Upper lobe of left lung (tissue), 6 donors: ENCODE data around the gene GRM6. TPM values are rescaled to one million over a fixed set of nuclear protein-coding genes. Genes with fewer than 3 reads are reported as not detected.

Experiments used
- ATAC-seq, 2 donors: fragments of 200-7000 bp; cut with Tn5 transposase; one replicate each; pipeline ENCODE4 v1.9.1; 2022; ENCODE audit warnings: mild to moderate bottlenecking in 2 of 2, moderate library complexity in 2 of 2; ENCODE audit not compliant: low FRiP score in 2 of 2
- DNase-seq, 2 donors: peaks; one replicate each; pipeline ENCODE4 v3.0.0-alpha.2; 2019 to 2020
- H3K27ac ChIP-seq, 4 donors: fragments of 200-600 bp; sonication (generic); one replicate each; pipeline ENCODE4 v1.5.1; 2016 to 2019
- H3K27me3 ChIP-seq, 4 donors: fragments of 200-600 bp; sonication (generic); one replicate each; pipeline ENCODE4 v1.5.1; 2017 to 2019
- H3K36me3 ChIP-seq, 4 donors: fragments of 200-600 bp; sonication (generic); one replicate each; pipeline ENCODE4 v1.5.1; 2016 to 2019
- H3K4me1 ChIP-seq, 4 donors: fragments of 200-600 bp; sonication (generic); one replicate each; pipeline ENCODE4 v1.5.1; 2018 to 2019
- H3K4me3 ChIP-seq, 4 donors: fragments of 200-600 bp; sonication (generic); one replicate each; pipeline ENCODE4 v1.5.1; 2017 to 2019; ENCODE audit warnings: mild to moderate bottlenecking in 2 of 4, moderate library complexity in 1 of 4
- H3K9me3 ChIP-seq, 4 donors: fragments of 200-600 bp; sonication (generic); one replicate each; pipeline ENCODE4 v1.5.1; 2018 to 2019
- EP300 ChIP-seq, 4 donors: sonication (generic); formaldehyde crosslinking; IDR thresholded peaks; one replicate each; pipeline ENCODE4 v1.5.1; 2017; ENCODE audit warnings: antibody characterized with exemption in 4 of 4, control low read depth in 2 of 4
- POLR2A ChIP-seq, 4 donors: fragments of 450-650 bp; IDR thresholded peaks; one replicate each; pipeline ENCODE4 v1.5.1; 2016 to 2017; ENCODE audit warnings: antibody characterized with exemption in 4 of 4, mild to moderate bottlenecking in 2 of 4
- POLR2AphosphoS5 ChIP-seq, 2 donors: sonication (generic); formaldehyde crosslinking; IDR thresholded peaks; one replicate each; pipeline ENCODE4 v1.5.1; 2017; ENCODE audit warnings: antibody characterized with exemption in 2 of 2
- WGBS, 2 donors: methylation state at CpG; one replicate each; pipeline ENCODE4 v1.1.5; 2017 to 2018; 5-methylcytosine and 5-hydroxymethylcytosine counted together
- total RNA-seq, 6 donors: library from RNA; depleted of rRNA in 4 of 6; stranded (reverse); fragments of >200 nt in 4 of 6; gene quantifications; one replicate each; pipeline versions ENCODE4 v1.1.0 to v1.2.1, GENCODE V29; 2016 to 2021
- TF ChIP-seq, protein P1 (sequence below), 6 experiments: fragments of 450-650 bp in 4 of 6; fragments of 200-600 bp in 2 of 6; sonication (generic) in 2 of 6; IDR thresholded peaks; one replicate each; pipeline ENCODE4 v1.5.1; 2016 to 2019; ENCODE audit warnings: antibody characterized with exemption in 6 of 6
- donor health status: DM: no; HTN: no; CAD: no; lungs with moderate emphysema.
- donor health status: DM: no; HTN: yes; CAD: no; lungs with severe emphysema.

Gene GRM6
- total RNA-seq, 6 donors from 2014 or later: not detected

DNA sequence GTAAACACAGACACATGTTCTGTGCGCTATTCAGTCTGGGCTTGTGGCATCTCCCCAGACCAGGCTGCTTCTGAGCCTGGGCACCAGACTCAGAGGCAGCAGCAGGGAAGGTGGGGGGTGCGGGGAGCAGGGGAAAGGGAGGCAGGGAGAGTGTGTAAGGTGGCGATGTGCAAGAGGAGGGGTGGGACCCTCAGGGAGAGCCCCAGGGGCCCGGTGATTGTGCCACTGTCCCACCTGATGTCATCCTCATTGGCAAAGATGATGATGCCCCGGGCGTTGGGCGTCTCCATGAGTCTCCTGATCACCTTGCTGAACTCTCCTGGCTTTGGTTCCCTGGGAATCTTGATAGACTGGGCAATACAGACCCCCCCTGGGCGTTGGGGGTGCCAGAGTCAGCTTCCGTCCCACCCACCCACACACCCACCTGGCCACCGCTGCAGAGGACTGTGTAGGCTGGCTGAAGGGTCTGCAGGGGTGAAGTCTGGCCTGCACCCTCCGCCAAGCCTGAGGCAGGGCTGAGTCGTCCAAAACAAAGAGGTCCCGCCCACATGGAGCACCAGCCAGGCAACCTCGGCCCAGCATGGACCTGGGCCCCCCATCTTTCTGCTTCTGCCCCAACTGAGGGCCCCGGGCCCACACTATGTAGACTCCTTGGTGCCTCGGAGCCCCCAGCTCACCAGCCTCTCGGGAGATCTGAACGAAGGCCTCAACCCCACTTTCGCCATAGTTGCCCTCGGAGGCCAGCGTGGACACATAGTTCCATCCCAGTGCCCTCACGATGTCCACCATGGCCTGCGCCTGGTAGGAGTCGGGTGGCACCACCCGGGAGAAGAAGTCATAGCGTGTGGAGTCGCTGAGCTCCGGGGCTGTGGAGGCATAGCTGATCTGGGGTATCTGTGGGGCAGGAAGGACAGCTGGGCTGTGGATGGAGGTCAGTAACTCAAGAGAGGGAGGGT is 3.7 kb downstream of the GRM6 start:
- H3K4me3 ChIP-seq: no peak overlapping the region
- DNase-seq (peak in 1 of 2 donors; percentile 44), ATAC-seq (no peak)
- TF ChIP-seq, protein P1, sequence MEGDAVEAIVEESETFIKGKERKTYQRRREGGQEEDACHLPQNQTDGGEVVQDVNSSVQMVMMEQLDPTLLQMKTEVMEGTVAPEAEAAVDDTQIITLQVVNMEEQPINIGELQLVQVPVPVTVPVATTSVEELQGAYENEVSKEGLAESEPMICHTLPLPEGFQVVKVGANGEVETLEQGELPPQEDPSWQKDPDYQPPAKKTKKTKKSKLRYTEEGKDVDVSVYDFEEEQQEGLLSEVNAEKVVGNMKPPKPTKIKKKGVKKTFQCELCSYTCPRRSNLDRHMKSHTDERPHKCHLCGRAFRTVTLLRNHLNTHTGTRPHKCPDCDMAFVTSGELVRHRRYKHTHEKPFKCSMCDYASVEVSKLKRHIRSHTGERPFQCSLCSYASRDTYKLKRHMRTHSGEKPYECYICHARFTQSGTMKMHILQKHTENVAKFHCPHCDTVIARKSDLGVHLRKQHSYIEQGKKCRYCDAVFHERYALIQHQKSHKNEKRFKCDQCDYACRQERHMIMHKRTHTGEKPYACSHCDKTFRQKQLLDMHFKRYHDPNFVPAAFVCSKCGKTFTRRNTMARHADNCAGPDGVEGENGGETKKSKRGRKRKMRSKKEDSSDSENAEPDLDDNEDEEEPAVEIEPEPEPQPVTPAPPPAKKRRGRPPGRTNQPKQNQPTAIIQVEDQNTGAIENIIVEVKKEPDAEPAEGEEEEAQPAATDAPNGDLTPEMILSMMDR (IDR thresholded peaks at IDR 0.05): no peak
- no peak for TF ChIP-seq EP300 (IDR thresholded peaks at IDR 0.05)
- no peak for TF ChIP-seq POLR2AphosphoS5 (IDR thresholded peaks at IDR 0.05)
- TF ChIP-seq POLR2A (IDR thresholded peaks at IDR 0.05): no peak
- H3K36me3 ChIP-seq: no peaks in the 10 kb centered on the region
- no peak overlapping the region for H3K27ac ChIP-seq
- peaks cover 0 to 13% (median 0%) of the 10 kb centered on the region in 4 donors for H3K4me1 ChIP-seq
- H3K27me3 ChIP-seq: peaks cover 0 to 11% (median 0%) of the 10 kb centered on the region in 4 donors
- WGBS, 2 donors: 89 to 91% methylated on average over 14 to 28 of the region's 28 CpGs
- peaks cover 5 to 40% (median 26%) of the 10 kb centered on the region in 4 donors for H3K9me3 ChIP-seq

DNA sequence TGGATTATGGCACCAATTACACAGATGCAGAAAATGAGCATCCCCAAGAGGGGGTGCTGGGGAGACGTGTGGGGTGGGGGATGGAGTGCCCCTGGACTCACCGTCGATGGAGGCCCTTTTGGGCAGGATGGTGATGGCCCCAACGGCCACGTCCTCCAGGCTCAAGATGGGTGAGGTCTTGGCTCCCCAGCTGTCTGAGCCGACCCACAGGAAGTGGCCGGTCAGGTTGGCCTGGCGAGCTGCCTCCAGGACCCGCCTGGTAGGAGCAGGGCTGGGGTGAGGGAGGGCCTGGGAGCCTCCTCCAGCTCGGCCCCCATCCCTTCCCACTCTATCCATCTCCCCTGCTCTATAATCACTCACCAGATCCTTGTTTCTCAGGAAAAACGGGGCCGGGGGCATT is 4.6 kb downstream of the GRM6 start:
- DNase-seq: peak in 1 of 2 donors; percentile 55
- peaks cover 0 to 13% (median 0%) of the 10 kb centered on the region in 4 donors for H3K4me1 ChIP-seq
- no peaks in the 10 kb centered on the region for H3K36me3 ChIP-seq
- H3K27ac ChIP-seq: no peak overlapping the region
- peaks cover 0 to 11% (median 0%) of the 10 kb centered on the region in 4 donors for H3K27me3 ChIP-seq
- H3K4me3 ChIP-seq: no peak overlapping the region
- no peak for ATAC-seq
- H3K9me3 ChIP-seq: peaks cover 7 to 50% (median 34%) of the 10 kb centered on the region in 4 donors
- TF ChIP-seq, protein P1 (IDR thresholded peaks at IDR 0.05): no peak
- no peak for TF ChIP-seq POLR2AphosphoS5 (IDR thresholded peaks at IDR 0.05)
- 88 to 91% methylated on average over 5 to 12 of the region's 12 CpGs for WGBS, 2 donors

DNA sequence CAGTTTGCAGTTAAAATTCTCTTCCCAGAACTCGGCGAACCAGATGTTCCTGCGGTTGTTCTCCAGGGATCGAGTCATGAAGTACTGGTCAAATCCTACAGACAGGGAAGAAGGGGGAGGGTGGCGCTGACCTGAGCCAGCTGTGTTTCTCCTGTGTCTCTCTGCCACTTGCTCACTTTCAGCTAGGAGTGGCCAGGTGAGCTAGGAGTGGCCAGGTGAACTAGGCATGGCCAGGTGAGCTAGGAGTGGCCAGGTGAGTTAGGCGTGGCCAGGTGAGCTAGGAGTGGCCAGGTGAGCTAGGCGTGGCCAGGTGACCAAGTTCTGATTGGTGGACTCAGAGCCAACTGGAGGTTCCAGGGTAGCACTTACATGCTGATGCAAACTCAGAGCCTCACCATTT is 5.8 kb downstream of the GRM6 start:
- Histone ChIP-seq H3K36me3 (no peaks in the 10 kb centered on the region), H3K4me1 (peaks cover 0 to 5% (median 0%) of the 10 kb centered on the region in 4 donors), H3K27ac (no peak overlapping the region), H3K4me3 (no peak overlapping the region), H3K27me3 (peaks cover 0 to 1% (median 0%) of the 10 kb centered on the region in 4 donors), H3K9me3 (peaks cover 12 to 58% (median 44%) of the 10 kb centered on the region in 4 donors)
- TF ChIP-seq, protein P1 (IDR thresholded peaks at IDR 0.05): no peak
- TF ChIP-seq POLR2A (IDR thresholded peaks at IDR 0.05): no peak
- no peak for TF ChIP-seq POLR2AphosphoS5 (IDR thresholded peaks at IDR 0.05)
- TF ChIP-seq EP300 (IDR thresholded peaks at IDR 0.05): no peak
- ATAC-seq (no peak), DNase-seq (no peak)
- 93 to 94% methylated on average over 6 to 7 of the region's 7 CpGs for WGBS, 2 donors

DNA sequence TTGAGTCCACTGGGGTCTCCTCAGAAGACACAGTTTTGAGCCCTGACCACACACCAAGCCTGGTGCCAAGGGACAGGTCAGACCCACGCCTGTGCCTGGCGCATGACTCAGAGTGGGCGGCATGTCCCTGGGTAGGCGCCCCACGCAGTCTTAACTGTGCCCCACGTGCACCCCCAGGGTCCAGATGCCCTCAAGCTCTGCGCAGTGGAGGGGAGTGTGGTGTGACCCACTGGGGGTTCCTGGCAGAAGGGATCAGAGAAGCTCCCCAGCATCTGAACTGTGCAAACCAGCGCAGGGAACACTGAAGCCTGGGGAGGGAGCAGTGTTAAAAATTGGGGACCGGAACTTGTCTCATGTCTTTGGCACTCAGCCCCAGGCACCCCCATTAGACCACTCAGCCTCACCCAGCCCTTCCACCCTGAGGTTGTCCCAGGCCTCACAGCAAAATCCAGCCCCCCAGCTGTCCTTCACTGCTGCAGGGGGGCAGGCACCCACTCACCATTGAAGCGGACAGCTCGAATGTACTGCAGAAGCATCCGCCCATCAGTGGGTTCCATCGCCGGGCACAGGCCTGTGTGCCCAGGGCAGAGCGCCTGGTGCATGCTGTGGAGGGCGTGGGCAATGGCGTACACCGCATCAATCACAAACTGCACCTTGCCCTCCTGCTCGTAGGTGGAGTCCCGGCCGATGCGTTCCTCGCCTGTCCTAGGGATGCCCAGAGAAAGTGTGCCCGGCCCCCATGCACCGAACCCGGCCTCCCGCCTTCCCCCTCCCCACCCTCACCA is 6.5 kb downstream of the GRM6 start:
- WGBS, 2 donors: 90 to 92% methylated on average over 10 to 27 of the region's 27 CpGs
- Histone ChIP-seq H3K27me3 (no peaks in the 10 kb centered on the region), H3K27ac (no peak overlapping the region), H3K4me1 (no peaks in the 10 kb centered on the region), H3K36me3 (no peaks in the 10 kb centered on the region), H3K9me3 (peaks cover 15 to 65% (median 49%) of the 10 kb centered on the region in 4 donors), H3K4me3 (no peak overlapping the region)
- no peak for ATAC-seq
- DNase-seq: peak in 1 of 2 donors; percentile 59
- TF ChIP-seq EP300 (IDR thresholded peaks at IDR 0.05): no peak
- TF ChIP-seq, protein P1 (IDR thresholded peaks at IDR 0.05): no peak
- no peak for TF ChIP-seq POLR2A (IDR thresholded peaks at IDR 0.05)
- no peak for TF ChIP-seq POLR2AphosphoS5 (IDR thresholded peaks at IDR 0.05)
